Keratinocyte (primary cell): ENCODE data around the gene CHMP6. TPM values are rescaled to one million over a fixed set of nuclear protein-coding genes. Genes with fewer than 3 reads are reported as not detected.
A peak's percentile ranks its signal among the peaks of the same experiment; 100 is the strongest.

ENCODE experiments used
- DNase-seq: peaks from one replicate; pipeline ENCODE4 v3.0.0-alpha.2; 2011; ENCODE audit warnings: low read depth, missing footprints, low spot score
- FAIRE-seq: peaks from 2 replicates; lab custom pipeline; 2011; peaks lifted over from hg19 to GRCh38; lab: Jason Lieb, UNC
- H2AFZ ChIP-seq: 2 replicates; pipeline ENCODE4 v1.6.0; 2012; ENCODE audit warnings: low read length, control low read depth, inconsistent platforms; ENCODE audit not compliant: control insufficient read depth
- H3K27ac ChIP-seq: 2 replicates; pipeline ENCODE4 v1.5.1; 2011; ENCODE audit warnings: low read length; ENCODE audit not compliant: control insufficient read depth, insufficient read depth
- H3K27me3 ChIP-seq: 3 replicates; pipeline ENCODE4 v1.6.0; 2011; ENCODE audit warnings: low read length; ENCODE audit not compliant: control insufficient read depth, insufficient read depth; ENCODE audit errors: extremely low read depth
- H3K36me3 ChIP-seq, 2 experiments: 2 replicates in 1 of 2; 3 replicates in 1 of 2; pipeline ENCODE4 v1.5.1; 2011; ENCODE audit warnings: low read length in 2 of 2, mild to moderate bottlenecking in 1 of 2; ENCODE audit not compliant: control insufficient read depth in 2 of 2, insufficient read depth in 2 of 2; ENCODE audit errors: extremely low read depth in 1 of 2
- H3K4me1 ChIP-seq: 3 replicates; pipeline ENCODE4 v1.5.1; 2011; ENCODE audit warnings: low read length; ENCODE audit not compliant: control insufficient read depth, insufficient read depth; ENCODE audit errors: extremely low read depth
- H3K4me2 ChIP-seq: 3 replicates; pipeline ENCODE4 v1.6.0; 2011; ENCODE audit warnings: low read depth, low read length; ENCODE audit not compliant: control insufficient read depth, insufficient read depth; ENCODE audit errors: extremely low read depth
- H3K4me3 ChIP-seq, 3 experiments: fragments of 200-600 bp in 1 of 3; sonication (generic) in 1 of 3; 2 replicates in 2 of 3; 3 replicates in 1 of 3; pipeline ENCODE4 v1.5.1; 2011 to 2016; ENCODE audit warnings: low read length in 3 of 3, mild to moderate bottlenecking in 3 of 3, control low read depth in 2 of 3, inconsistent platforms in 1 of 3, low read depth in 1 of 3, mixed read lengths in 1 of 3, mixed run types in 1 of 3, moderate library complexity in 1 of 3; ENCODE audit not compliant: control insufficient read depth in 2 of 3, insufficient read depth in 2 of 3; ENCODE audit errors: extremely low read depth in 1 of 3
- H3K79me2 ChIP-seq: 2 replicates; pipeline ENCODE4 v1.6.0; 2012; ENCODE audit warnings: low read length; ENCODE audit not compliant: control insufficient read depth, insufficient read depth
- H3K9ac ChIP-seq: 3 replicates; pipeline ENCODE4 v1.6.0; 2011; ENCODE audit warnings: low read length; ENCODE audit not compliant: control insufficient read depth, insufficient read depth; ENCODE audit errors: extremely low read depth
- H3K9me1 ChIP-seq: 3 replicates; pipeline ENCODE4 v1.6.0; 2011; ENCODE audit warnings: low read length; ENCODE audit not compliant: control insufficient read depth, insufficient read depth; ENCODE audit errors: extremely low read depth
- H3K9me3 ChIP-seq: 2 replicates; pipeline ENCODE4 v1.5.1; 2012; ENCODE audit warnings: low read depth, low read length; ENCODE audit not compliant: control insufficient read depth
- H4K20me1 ChIP-seq: 3 replicates; pipeline ENCODE4 v1.6.0; 2011; ENCODE audit warnings: low read length; ENCODE audit not compliant: control insufficient read depth, insufficient read depth; ENCODE audit errors: extremely low read depth
- CTCF ChIP-seq, 3 experiments: IDR thresholded peaks in 1 of 3; conservative IDR thresholded peaks in 1 of 3; optimal IDR thresholded peaks in 1 of 3; 2 replicates in 2 of 3; 3 replicates in 1 of 3; pipeline versions ENCODE3 to v1.5.1; 2011; ENCODE audit warnings: low read length in 3 of 3, mild to moderate bottlenecking in 3 of 3, moderate library complexity in 2 of 3, control low read depth in 1 of 3, inconsistent platforms in 1 of 3; ENCODE audit not compliant: insufficient read depth in 2 of 3; ENCODE audit errors: extremely low read depth in 1 of 3
- EZH2 ChIP-seq: IDR thresholded peaks from one replicate; pipeline ENCODE4 v1.6.1; 2012; ENCODE audit warnings: inconsistent platforms, mild to moderate bottlenecking, low read length, moderate library complexity
- dilution Hi-C: fragments of 300-500 bp; cut with MboI; formaldehyde crosslinking; loops from one replicate; pipeline ENCODE4 v1.7.0; 2020; ENCODE audit warnings: low sequenced_read_pairs; ENCODE audit not compliant: extremely low pct_ligation_motif_present
- polyA plus RNA-seq, 5 experiments: library from polyadenylated mRNA; depleted of rRNA in 3 of 5; stranded (reverse) in 3 of 5; stranded (forward) in 1 of 5; unstranded in 1 of 5; fragments of >200 nt; gene quantifications; 1 replicate in 1 of 5; 2 replicates in 3 of 5; 3 replicates in 1 of 5; pipeline versions ENCODE4 v1.2.1 to v1.2.3, GENCODE V29; 2011 to 2012; ENCODE audit warnings: missing spikeins in 2 of 5, low read depth in 1 of 5, low replicate concordance in 1 of 5

CHMP6 gene
- polyA plus RNA-seq, 1 donor (not counting 4 experiments of a cell fraction or from before 2014, with no cell fraction given): 20.9 TPM

DNA sequence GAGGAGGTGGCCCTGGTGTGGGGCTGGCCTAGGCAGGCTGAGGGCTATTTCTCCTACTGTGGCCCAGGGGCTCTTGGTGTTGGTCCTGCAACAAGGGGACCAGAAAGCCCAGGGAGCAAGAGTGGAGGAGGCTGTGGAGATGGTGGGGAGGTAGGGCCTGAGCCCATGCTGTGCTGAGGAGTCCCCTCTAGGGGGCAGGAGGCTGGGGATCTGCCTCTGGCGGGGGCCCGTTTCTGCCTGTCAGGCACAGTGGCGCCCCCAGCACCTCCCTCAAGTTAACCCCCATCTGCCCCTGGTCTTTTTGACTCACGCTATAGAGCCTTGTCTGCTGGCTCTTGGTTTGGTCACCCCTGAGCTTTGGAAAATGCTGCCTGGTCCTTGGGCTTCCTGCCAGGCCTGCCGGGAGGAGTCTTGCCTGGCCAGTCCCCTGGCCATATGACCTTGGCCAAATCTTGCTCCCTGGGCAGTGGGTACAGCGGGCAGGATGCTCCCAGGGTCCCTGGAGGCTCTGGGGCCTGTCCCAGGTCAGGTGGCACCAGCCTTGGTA lies 49.2 kb downstream of the CHMP6 start:
- DNase-seq (no peak), FAIRE-seq (no peak)
- peak overlapping the region; percentile 72 for H3K27ac ChIP-seq
- H3K4me1 ChIP-seq: peaks cover 92% of the 10 kb centered on the region
- H3K4me3 ChIP-seq: peak overlapping the region in 2 of 3 experiments; percentile 32 to 83
- no peaks in the 10 kb centered on the region for H3K27me3 ChIP-seq
- peaks cover 45% of the 10 kb centered on the region for H4K20me1 ChIP-seq
- no peaks in the 10 kb centered on the region for H3K9me3 ChIP-seq
- H3K9ac ChIP-seq: peak overlapping the region; percentile 89
- H3K36me3 ChIP-seq: peaks cover 16 to 32% of the 10 kb centered on the region in 2 experiments
- peaks cover 100% of the 10 kb centered on the region for H3K79me2 ChIP-seq
- no peak for TF ChIP-seq EZH2
- peak; percentile 62 to 76 (median 65) for TF ChIP-seq CTCF (optimal IDR thresholded peaks at IDR 0.05 in 1 of 3, IDR thresholded peaks at IDR 0.05 in 1 of 3, conservative IDR thresholded peaks at IDR 0.05 in 1 of 3; ENCODE audit: extremely low read depth in 1 of 3, insufficient read depth in 2 of 3, low read length in 3 of 3)
- dilution Hi-C loops: no loop called here
- H3K4me2 ChIP-seq: peak overlapping the region; percentile 99
- H3K9me1 ChIP-seq: peaks cover 12% of the 10 kb centered on the region
- no peak overlapping the region for H2AFZ ChIP-seq

DNA sequence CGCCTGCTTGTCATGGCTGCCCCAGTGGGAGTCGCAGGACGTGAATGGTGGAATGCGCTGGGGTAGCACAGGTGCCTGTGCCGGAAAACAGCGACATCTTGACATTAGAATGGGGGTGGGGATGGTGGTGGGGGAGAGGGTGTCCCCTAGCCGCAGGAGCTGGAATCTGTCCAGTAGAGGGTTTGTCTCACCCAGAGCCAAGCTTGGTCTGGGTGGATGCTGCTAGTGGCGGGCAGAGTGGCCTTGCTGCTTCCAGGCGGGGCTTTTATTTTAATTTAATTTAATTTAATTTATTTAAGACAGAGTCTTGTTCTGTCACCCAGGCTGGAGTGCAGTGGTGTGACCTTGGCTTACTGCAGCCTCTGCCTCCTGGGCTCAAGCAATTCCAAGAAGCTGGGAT lies 51.0 kb downstream of the CHMP6 start:
- Histone ChIP-seq H3K27ac (peak overlapping the region; percentile 86), H3K36me3 (peaks cover 17 to 24% of the 10 kb centered on the region in 2 experiments), H3K79me2 (peaks cover 100% of the 10 kb centered on the region)

More for the DNA sequence above, 51.0 kb downstream of the CHMP6 start:
- H3K9me1 ChIP-seq: peaks cover 12% of the 10 kb centered on the region
- DNase-seq (no peak), FAIRE-seq (no peak)
- peak overlapping the region; percentile 48 for H3K4me2 ChIP-seq
- H3K4me1 ChIP-seq: peaks cover 81% of the 10 kb centered on the region
- TF ChIP-seq EZH2 (no peak), CTCF (optimal IDR thresholded peaks at IDR 0.05 in 1 of 3, IDR thresholded peaks at IDR 0.05 in 1 of 3, conservative IDR thresholded peaks at IDR 0.05 in 1 of 3; ENCODE audit: extremely low read depth in 1 of 3, insufficient read depth in 2 of 3, low read length in 3 of 3) (no peak)
- H4K20me1 ChIP-seq: peaks cover 27% of the 10 kb centered on the region
- peak overlapping the region; percentile 28 for H3K9ac ChIP-seq
- H3K9me3 ChIP-seq: no peaks in the 10 kb centered on the region
- no peaks in the 10 kb centered on the region for H3K27me3 ChIP-seq
- no peak overlapping the region for H2AFZ ChIP-seq
- dilution Hi-C loops: no loop called here
- no peak overlapping the region for H3K4me3 ChIP-seq
